K562 (cell line): ENCODE results near the gene DTL. TPM values are rescaled to one million over a fixed set of nuclear protein-coding genes. Genes with fewer than 3 reads are reported as not detected.

Experiments
- ATAC-seq: fragments of 200-7000 bp; cut with Tn5 transposase; 3 replicates; pipeline ENCODE4 v1.9.1; 2020; ENCODE audit warnings: moderate library complexity
- BruUV-seq: library from RNA; stranded (reverse); fragments of 400-500 nt; replicated peaks from 2 replicates; lab custom pipeline; 2021; lab: Mats Ljungman, UMichigan
- CTCF ChIA-PET: fragments of 300-600 bp; formaldehyde crosslinking; extraction: SDS; loops from one replicate; lab custom pipeline; 2021; ENCODE audit warnings: low intra/inter-chr PET ratio; lab: Yijun Ruan, JAX
- POLR2A ChIA-PET: fragments of 300-600, 350-650 bp; sonication (Branson Sonifier 250); formaldehyde crosslinking; extraction: SDS; loops from one replicate; lab custom pipeline; 2021; ENCODE audit warnings: antibody characterized with exemption, inconsistent platforms; lab: Yijun Ruan, JAX
- DNase-seq, 4 experiments: peaks; one replicate each; pipeline versions ENCODE4 v3.0.0 to v3.0.0-alpha.2; 2011 to 2018; ENCODE audit warnings: low spot score in 3 of 4, mixed read lengths in 3 of 4; ENCODE audit errors: extremely low read depth in 1 of 4
- FAIRE-seq: peaks from 2 replicates; lab custom pipeline; 2011; peaks lifted over from hg19 to GRCh38; lab: Jason Lieb, UNC
- H2AFZ ChIP-seq: 2 replicates; pipeline ENCODE4 v1.6.0; 2011; ENCODE audit warnings: low read depth, low read length, control low read depth, inconsistent platforms
- H3K27ac ChIP-seq: fragments of 200-600 bp; 3 replicates; pipeline ENCODE4 v1.8.0; 2011; ENCODE audit warnings: low read depth, mild to moderate bottlenecking, control low read depth, inconsistent platforms, low read length, moderate library complexity, mixed read lengths; ENCODE audit errors: extremely low read depth
- H3K27me3 ChIP-seq, 2 experiments: fragments of 300-600 bp in 1 of 2; 2 replicates in 1 of 2; 3 replicates in 1 of 2; pipeline versions ENCODE4 v1.6.0 to v1.8.0; 2011; ENCODE audit warnings: inconsistent platforms in 2 of 2, low read length in 2 of 2, mild to moderate bottlenecking in 1 of 2, mixed read lengths in 1 of 2, moderate library complexity in 1 of 2; ENCODE audit not compliant: control insufficient read depth in 2 of 2, insufficient read depth in 2 of 2
- H3K36me3 ChIP-seq: fragments of 300-600 bp; 3 replicates; pipeline ENCODE4 v1.8.0; 2011; ENCODE audit warnings: mild to moderate bottlenecking, low read length, inconsistent platforms; ENCODE audit not compliant: control insufficient read depth, insufficient read depth
- H3K4me1 ChIP-seq, 2 experiments: fragments of 200-600 bp in 1 of 2; replicated peaks in 1 of 2; 2 replicates in 1 of 2; 3 replicates in 1 of 2; pipeline versions ENCODE4 v1.5.1 to v1.8.0; 2011; ENCODE audit warnings: inconsistent platforms in 2 of 2, low read length in 2 of 2, mild to moderate bottlenecking in 1 of 2, mixed read lengths in 1 of 2, moderate library complexity in 1 of 2; ENCODE audit not compliant: control insufficient read depth in 2 of 2, insufficient read depth in 2 of 2
- H3K4me2 ChIP-seq: 2 replicates; pipeline ENCODE4 v1.6.1; 2011; ENCODE audit warnings: low read length, control low read depth, inconsistent platforms, mixed read lengths; ENCODE audit not compliant: insufficient read depth
- H3K4me3 ChIP-seq: fragments of 200-600 bp; sonication (generic), shearing (Covaris generic); 2 replicates; pipeline ENCODE4 v1.5.1; 2016; ENCODE audit warnings: control low read depth, inconsistent platforms
- H3K79me2 ChIP-seq: fragments of 200-600 bp; 3 replicates; pipeline ENCODE4 v1.8.0; 2011; ENCODE audit warnings: low read length, inconsistent platforms; ENCODE audit not compliant: control insufficient read depth, insufficient read depth
- H3K9ac ChIP-seq, 2 experiments: 2 replicates each; pipeline versions ENCODE4 v1.6.0 to v1.6.1; 2011; ENCODE audit warnings: low read depth in 2 of 2, low read length in 2 of 2, control low read depth in 1 of 2, inconsistent platforms in 1 of 2, mild to moderate bottlenecking in 1 of 2, mixed read lengths in 1 of 2; ENCODE audit not compliant: insufficient read depth in 1 of 2
- H3K9me1 ChIP-seq: one replicate; pipeline ENCODE4 v1.6.0; 2011; ENCODE audit warnings: inconsistent platforms, mild to moderate bottlenecking, low read length, moderate library complexity; ENCODE audit not compliant: control insufficient read depth, insufficient read depth
- H3K9me3 ChIP-seq: replicated peaks from 2 replicates; pipeline ENCODE4 v1.5.1; 2011; ENCODE audit warnings: low read depth, low read length, inconsistent platforms; ENCODE audit not compliant: control insufficient read depth, insufficient read depth
- H4K20me1 ChIP-seq: replicated peaks from 2 replicates; pipeline ENCODE4 v1.6.1; 2011; ENCODE audit warnings: low read length, inconsistent platforms, mixed read lengths; ENCODE audit not compliant: control insufficient read depth, insufficient read depth
- HOXB6 ChIP-seq: fragments of 250-450 bp; sonication (Bioruptor Pico); IDR thresholded peaks from 2 replicates; pipeline ENCODE4 v1.5.1; 2022; ENCODE audit warnings: mild to moderate bottlenecking, borderline replicate concordance
- IRF2 ChIP-seq: sonication (generic); formaldehyde crosslinking; IDR thresholded peaks from 2 replicates; pipeline ENCODE4 v1.8.1; 2022; ENCODE audit warnings: mild to moderate bottlenecking, missing genetic modification reagents
- NEUROD1 ChIP-seq: fragments of 150-350 bp; IDR thresholded peaks from 2 replicates; pipeline ENCODE4 v1.6.1; 2014; ENCODE audit warnings: borderline replicate concordance, low read length, low read depth; ENCODE audit not compliant: partially characterized antibody
- PHF8 ChIP-seq: fragments of 200-600 bp; sonication (generic); IDR thresholded peaks from 2 replicates; pipeline ENCODE4 v1.6.1; 2012; ENCODE audit warnings: mixed run types, mild to moderate bottlenecking, inconsistent platforms, low read length, moderate library complexity, borderline replicate concordance
- TCF15 ChIP-seq: fragments of 250-450 bp; sonication (Bioruptor Pico); IDR thresholded peaks from 2 replicates; pipeline ENCODE4 v1.8.0; 2022; ENCODE audit warnings: moderate library complexity, mild to moderate bottlenecking, inconsistent platforms
- ZNF224 ChIP-seq: sonication (generic); formaldehyde crosslinking; IDR thresholded peaks from 2 replicates; pipeline ENCODE4 v1.8.0; 2022; ENCODE audit warnings: mild to moderate bottlenecking, missing genetic modification reagents
- ZNF408 ChIP-seq: fragments of 250-450 bp; sonication (Bioruptor Pico); IDR thresholded peaks from 2 replicates; pipeline ENCODE4 v1.4.0; 2020; ENCODE audit warnings: low read depth, mild to moderate bottlenecking, moderate library complexity
- ZNF584 ChIP-seq: fragments of 200-800 bp; sonication (Bioruptor generic); IDR thresholded peaks from 2 replicates; pipeline ENCODE4 v1.6.1; 2016; ENCODE audit warnings: low read depth, mild to moderate bottlenecking, missing genetic modification characterization, missing compliant biosample characterization
- WGBS: fragments of 100-300 bp; shearing (Covaris generic); methylation state at CpG from one replicate; pipeline ENCODE4 v1.1.6; 2016; ENCODE audit warnings: low coverage, mixed read lengths; ENCODE audit not compliant: insufficient coverage; ENCODE audit errors: missing lambda C conversion rate; 5-methylcytosine and 5-hydroxymethylcytosine counted together
- in situ Hi-C: fragments of 300-500 bp; cut with MboI; formaldehyde crosslinking; loops from 4 replicates; pipeline ENCODE4 v1.15.0; 2018; ENCODE audit warnings: inconsistent platforms, mixed read lengths
- intact Hi-C: fragments of 100-400 bp; cut with micrococcal nuclease; formaldehyde crosslinking; loops from 2 replicates; pipeline ENCODE4 v1.14.2; 2022
- polyA plus RNA-seq, 8 experiments: library from polyadenylated mRNA; depleted of rRNA in 4 of 8; stranded (reverse) in 5 of 8; unstranded in 3 of 8; fragments of >200 nt; fragmentation: Nextera tagmentation in 2 of 8; fragmentation: Illumina TruSeq in 1 of 8; extraction: Ambion mirVana in 2 of 8; extraction: Trizol in 1 of 8; gene quantifications; 2 replicates each; pipeline versions ENCODE4 v1.2.1 to v1.2.3, GENCODE V29; 2011 to 2014; ENCODE audit warnings: inconsistent platforms in 1 of 8, missing spikeins in 1 of 8
- total RNA-seq, 7 experiments: library from RNA; depleted of rRNA in 6 of 7; stranded (reverse); fragments of >200 nt in 6 of 7; fragmentation: Illumina TruSeq in 2 of 7; extraction: Trizol in 2 of 7; gene quantifications; 2 replicates each; pipeline versions ENCODE4 v1.2.1 to v1.2.3, GENCODE V29; 2011 to 2021; ENCODE audit warnings: low replicate concordance in 1 of 7
- TF ChIP-seq, protein P1 (sequence below): sonication (generic); formaldehyde crosslinking; IDR thresholded peaks from 2 replicates; pipeline ENCODE4 v1.8.1; 2023; ENCODE audit warnings: mild to moderate bottlenecking, missing genetic modification reagents
- TF ChIP-seq, protein P2 (sequence below): sonication (generic); formaldehyde crosslinking; IDR thresholded peaks from 2 replicates; pipeline ENCODE4 v1.8.0; 2022; ENCODE audit warnings: missing genetic modification reagents, mild to moderate bottlenecking, borderline replicate concordance
- TF ChIP-seq, protein P3 (sequence below): fragments of 450-650 bp; formaldehyde crosslinking; IDR thresholded peaks from 2 replicates; pipeline ENCODE4 v1.4.0; 2022; ENCODE audit warnings: mild to moderate bottlenecking, moderate library complexity

Gene DTL
- total and polyA plus RNA-seq, 9 of the 15 experiments (the other 6 are each of a cell fraction or from before 2014, with no cell fraction given): 38.3 to 81.0 (median 63.2) TPM

GRCh38 chr1:212074313-212074712, 38.8 kb downstream of the DTL start:
- ATAC-seq (no peak), FAIRE-seq (no peak), DNase-seq (no peak)
- Histone ChIP-seq H3K9me1 (no peaks in the 10 kb centered on the region), H3K4me3 (no peak overlapping the region), H3K36me3 (peaks cover 92% of the 10 kb centered on the region), H3K27ac (no peak overlapping the region), H3K79me2 (0 out of 3 replicates have a peak, but pooled peaks cover 3% of the 10 kb centered on the region), H3K9me3 (no peaks in the 10 kb centered on the region), H3K4me1 (no peaks in the 10 kb centered on the region), H2AFZ (no peak overlapping the region), H3K27me3 (no peaks in the 10 kb centered on the region), H4K20me1 (no peaks in the 10 kb centered on the region), H3K4me2 (no peak overlapping the region)
- intact Hi-C loops: loop anchor here (10.0 kb wide), 1 partner anchor 80 kb away; no protein-coding TSS in a partner anchor
- TF ChIP-seq ZNF224 (no peak), IRF2 (CRISPR knock-in tag) (no peak), PHF8 (no peak), ZNF584 (CRISPR knock-in tag) (no peak), ZNF408 (CRISPR knock-in tag) (no peak), HOXB6 (CRISPR knock-in tag) (no peak), NEUROD1 (no peak), TCF15 (no peak)
- TF ChIP-seq, protein P1, sequence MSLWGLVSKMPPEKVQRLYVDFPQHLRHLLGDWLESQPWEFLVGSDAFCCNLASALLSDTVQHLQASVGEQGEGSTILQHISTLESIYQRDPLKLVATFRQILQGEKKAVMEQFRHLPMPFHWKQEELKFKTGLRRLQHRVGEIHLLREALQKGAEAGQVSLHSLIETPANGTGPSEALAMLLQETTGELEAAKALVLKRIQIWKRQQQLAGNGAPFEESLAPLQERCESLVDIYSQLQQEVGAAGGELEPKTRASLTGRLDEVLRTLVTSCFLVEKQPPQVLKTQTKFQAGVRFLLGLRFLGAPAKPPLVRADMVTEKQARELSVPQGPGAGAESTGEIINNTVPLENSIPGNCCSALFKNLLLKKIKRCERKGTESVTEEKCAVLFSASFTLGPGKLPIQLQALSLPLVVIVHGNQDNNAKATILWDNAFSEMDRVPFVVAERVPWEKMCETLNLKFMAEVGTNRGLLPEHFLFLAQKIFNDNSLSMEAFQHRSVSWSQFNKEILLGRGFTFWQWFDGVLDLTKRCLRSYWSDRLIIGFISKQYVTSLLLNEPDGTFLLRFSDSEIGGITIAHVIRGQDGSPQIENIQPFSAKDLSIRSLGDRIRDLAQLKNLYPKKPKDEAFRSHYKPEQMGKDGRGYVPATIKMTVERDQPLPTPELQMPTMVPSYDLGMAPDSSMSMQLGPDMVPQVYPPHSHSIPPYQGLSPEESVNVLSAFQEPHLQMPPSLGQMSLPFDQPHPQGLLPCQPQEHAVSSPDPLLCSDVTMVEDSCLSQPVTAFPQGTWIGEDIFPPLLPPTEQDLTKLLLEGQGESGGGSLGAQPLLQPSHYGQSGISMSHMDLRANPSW (CRISPR knock-in tag): no peak
- TF ChIP-seq, protein P2, sequence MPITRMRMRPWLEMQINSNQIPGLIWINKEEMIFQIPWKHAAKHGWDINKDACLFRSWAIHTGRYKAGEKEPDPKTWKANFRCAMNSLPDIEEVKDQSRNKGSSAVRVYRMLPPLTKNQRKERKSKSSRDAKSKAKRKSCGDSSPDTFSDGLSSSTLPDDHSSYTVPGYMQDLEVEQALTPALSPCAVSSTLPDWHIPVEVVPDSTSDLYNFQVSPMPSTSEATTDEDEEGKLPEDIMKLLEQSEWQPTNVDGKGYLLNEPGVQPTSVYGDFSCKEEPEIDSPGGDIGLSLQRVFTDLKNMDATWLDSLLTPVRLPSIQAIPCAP: no peak
- TF ChIP-seq, protein P3, sequence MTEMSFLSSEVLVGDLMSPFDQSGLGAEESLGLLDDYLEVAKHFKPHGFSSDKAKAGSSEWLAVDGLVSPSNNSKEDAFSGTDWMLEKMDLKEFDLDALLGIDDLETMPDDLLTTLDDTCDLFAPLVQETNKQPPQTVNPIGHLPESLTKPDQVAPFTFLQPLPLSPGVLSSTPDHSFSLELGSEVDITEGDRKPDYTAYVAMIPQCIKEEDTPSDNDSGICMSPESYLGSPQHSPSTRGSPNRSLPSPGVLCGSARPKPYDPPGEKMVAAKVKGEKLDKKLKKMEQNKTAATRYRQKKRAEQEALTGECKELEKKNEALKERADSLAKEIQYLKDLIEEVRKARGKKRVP (CRISPR knock-in tag): no peak
- TF ChIP-seq, all 486 proteins: peak for 0
- ChIA-PET POLR2A (no interaction called here), CTCF (interaction anchor here (0.7 to 2.2 kb wide), 3 partner anchors 218 to 620 kb away, joined by 3 to 16 read pairs (median 10); no protein-coding TSS in a partner anchor)
- WGBS: 93% methylated on average over 3 of the region's 3 CpGs
- BruUV-seq: no TSS peak
- no peak overlapping the region for H3K9ac ChIP-seq
- in situ Hi-C loops: loop anchor here (5.0 kb wide), 2 partner anchors 228 to 383 kb away; no protein-coding TSS in a partner anchor
